Stimulated activated CD4-positive, alpha-beta T cell treated with anti-CD3 and anti-CD28 coated beads, Interleukin-12 subunit alpha, Interleukin-12 subunit beta, amount 100 ng/mL, for 4 hours (primary cell): ENCODE data around the gene SAMD4B.

Experiments used
- DNase-seq: peaks from one replicate; pipeline ENCODE4 v3.0.0-alpha.2; 2020

Gene SAMD4B

DNA sequence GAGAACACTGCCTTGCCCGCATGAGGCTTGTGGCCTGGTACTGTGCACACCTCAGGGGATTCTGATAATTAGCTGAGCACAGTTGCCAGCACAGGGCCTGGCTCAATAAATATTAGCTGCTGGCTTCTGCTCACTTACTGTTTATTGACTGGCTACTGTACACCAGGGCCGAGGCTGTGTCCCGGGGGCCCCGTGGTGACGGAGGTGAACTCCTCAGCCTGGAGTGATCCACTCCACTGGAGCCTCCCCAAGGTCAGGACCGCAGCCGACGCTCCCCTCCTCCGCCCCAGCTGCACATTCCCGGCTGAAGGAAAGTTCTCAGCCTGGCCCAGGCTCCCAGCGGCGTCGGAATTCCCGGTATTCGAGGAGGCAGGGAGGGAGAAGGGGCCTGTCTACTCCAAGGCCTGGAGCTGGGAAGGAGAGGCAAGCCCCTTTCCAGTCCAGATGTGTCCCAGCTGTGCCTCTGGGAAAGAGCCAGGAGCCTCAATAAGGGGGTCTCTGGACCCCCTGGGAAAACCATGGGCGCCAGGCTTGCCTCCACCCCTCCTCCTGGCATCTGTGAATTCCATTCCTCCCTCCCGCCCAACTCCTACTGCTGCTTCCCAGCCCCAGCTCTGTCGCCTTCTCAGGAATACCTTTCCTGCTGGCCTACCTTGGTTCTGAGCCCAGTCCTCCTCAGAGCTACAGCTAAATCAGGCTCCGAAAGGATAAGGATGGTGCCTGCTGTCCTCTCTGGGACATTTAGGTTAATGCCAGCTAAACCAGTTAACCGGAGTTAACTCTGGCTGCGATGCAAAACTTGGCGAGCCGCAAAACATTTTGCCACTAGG is 86.3 kb downstream of the SAMD4B start:
- no peak for DNase-seq

DNA sequence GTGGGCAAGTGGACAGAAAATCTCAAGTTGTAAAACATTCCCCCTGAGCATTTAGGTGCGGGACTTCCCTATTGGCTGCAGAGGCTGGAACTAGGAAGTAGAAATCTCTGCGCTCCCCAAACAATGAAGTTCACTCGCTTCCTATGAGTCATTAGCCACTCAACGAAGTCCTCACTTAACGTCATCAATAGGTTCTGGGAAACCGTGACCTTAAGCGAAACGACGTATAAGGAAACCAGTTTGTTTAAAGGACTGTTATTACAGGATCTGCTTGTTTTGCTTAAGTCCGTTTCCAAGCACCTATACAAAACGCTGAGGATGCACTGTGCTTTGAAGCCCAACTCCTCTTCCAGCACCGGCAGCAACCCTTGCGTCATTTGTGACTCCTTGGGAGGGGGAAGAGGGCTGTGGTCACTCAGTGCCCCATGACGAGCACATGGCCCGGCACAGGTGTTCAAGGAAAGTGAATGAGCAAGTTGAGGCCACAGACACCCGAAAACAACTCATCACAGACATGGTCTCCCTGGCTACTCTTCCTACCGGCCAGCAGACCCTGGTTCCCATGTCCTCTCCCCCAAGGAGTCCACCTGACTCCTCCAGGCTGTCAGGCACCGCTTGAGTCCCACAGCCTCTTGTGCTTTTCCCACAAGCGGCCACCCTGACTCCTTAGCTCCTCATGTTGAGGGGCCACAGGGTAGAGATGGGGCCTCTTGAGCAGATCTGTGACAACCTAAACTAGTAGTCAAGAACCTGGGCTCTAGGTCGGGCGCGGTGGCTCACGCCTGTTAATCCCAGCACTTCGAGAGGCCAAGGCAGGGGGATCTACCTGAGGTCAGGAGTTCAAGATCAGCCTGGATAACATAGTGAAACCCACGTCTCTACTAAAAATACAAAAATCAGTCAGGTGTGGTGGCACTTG is 88.7 kb downstream of the SAMD4B start:
- no peak for DNase-seq

DNA sequence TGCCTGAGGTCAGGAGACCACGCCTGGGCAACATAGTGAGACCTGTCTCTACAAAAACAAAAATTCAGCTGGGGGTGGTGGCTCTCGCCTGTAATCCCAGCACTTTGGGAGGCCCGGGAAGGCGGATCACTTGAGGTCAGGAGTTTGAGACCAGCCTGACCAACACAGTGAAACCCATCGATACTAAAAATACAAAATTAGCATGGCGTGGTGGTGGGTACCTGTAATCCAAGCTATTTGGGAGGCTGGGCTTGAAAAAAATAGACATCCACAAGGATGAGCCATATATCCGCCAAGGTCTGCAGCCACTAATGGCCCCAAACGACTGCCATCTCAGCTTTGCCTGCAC is 90.4 kb downstream of the SAMD4B start:
- no peak for DNase-seq

DNA sequence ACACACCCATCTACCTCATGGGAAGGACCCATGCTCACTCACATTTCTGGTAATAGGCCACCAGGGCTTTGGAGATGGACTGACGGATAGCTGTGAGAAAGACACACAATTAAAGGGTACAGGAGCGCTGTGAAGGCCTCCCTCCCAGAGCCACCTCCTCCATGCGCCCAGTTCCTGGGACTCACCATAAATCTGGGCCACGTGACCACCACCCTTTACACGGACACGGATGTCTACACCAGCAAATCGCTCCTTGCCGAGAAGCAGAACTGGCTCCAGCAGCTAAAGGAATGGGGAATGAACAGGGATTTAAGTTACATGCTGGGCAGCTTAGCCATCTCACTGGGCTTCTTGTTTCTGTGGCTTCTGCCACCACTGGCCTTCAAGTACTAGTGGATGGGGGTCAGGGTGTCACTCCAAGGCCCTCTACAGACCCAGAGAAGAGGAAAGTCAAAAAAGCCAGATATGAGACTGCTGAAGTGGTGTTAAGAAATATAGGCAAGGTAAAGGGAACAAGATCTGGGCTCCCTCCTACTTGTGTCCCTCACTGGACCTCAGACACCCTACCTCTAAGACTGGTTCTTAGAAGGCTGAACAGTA is 91.4 kb downstream of the SAMD4B start:
- no peak for DNase-seq

DNA sequence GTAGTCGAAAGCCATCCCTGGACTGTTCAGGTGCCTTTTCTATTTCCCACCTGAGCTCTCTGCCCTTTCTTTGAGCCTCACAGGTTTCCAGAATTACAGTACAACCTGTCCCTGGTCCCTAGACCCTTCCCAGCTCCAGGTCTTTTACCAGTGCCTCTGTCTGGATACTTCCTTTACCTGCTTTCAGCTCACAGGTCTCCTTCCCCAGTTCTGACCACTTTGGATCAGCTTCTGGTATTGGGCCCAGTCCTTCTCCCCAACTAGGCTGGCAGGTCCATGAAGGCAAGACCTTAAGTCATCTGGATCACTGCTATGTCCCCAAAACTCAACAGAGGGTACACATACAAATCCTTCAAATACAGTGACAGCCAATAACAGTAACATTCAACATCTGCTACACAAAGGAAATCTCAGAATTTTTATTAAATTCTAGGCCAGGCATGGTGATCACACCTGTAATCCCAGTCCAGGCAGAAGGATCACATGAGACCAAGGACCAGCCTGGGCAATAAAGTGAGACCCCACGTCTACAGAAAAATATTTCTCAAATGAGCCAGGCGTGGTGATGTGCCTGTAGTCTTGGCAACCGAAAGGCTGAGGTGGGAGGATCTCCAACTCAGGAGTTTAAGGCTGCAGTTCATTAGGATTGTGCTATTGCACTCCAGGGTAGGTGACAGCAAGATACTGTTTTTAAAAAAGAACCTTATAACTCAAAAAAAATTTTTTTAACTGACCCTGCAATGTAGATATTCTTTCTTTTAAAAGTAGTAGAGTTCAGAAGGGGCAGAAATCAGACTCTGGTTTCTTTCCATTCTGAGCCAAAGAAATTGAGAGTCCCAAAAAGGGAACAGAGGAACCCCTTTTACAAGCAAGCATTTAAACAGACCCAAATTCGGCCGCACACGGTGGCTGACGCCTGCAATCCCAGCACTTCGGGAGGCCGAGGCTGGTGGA is 92.2 kb downstream of the SAMD4B start:
- DNase-seq, result no peak
